Measurements from ENCODE around the gene ZNF526. TPM values are rescaled to one million over a fixed set of nuclear protein-coding genes. Genes with fewer than 3 reads are reported as not detected.
A peak's percentile ranks its signal among the peaks of the same experiment; 100 is the strongest.

The ZNF526 gene
- total RNA-seq, 1 donor from 2014 or later: 11.1 TPM

DNA sequence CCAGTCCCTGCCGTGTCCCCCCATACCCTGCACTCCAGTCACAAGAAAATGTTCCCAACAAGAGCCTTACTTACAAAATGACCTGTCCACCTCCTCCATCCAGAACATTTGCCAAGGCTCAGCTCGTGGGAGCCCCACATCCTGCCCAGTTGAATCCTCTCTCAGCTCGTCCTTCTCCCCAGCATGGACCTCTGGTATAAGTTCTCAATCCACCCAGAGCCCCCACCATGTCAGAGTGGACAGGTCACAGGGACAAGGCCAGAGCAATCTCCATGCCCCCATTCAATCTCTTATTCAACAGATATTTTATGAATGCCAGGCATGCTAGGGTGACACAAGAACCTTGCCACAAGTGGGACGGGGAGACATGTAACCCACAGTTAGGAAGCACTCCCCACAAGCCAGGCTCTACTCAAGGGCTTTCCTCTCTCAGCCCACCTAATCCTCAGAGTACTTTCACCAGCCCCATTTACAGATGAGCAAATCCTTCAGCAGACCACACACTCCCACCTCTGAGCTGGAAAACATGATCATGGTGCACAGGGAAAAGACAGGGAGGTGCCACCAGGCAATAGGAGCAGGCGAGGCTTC is 17.7 kb upstream of the ZNF526 start:
- H3K27me3 ChIP-seq (ENCODE audit: control insufficient read depth, insufficient read depth, low read length): no peaks in the 10 kb centered on the region
- FAIRE-seq (no peak), DNase-seq (ENCODE audit: low read depth) (no peak)
- H3K36me3 ChIP-seq (ENCODE audit: control insufficient read depth, insufficient read depth, low read length): peaks cover 27% of the 10 kb centered on the region
- no peak overlapping the region for H3K4me3 ChIP-seq (ENCODE audit: low read depth, low read length)
- no peak for TF ChIP-seq CTCF (IDR thresholded peaks at IDR 0.05; ENCODE audit: insufficient read depth, low read length, severe bottlenecking)

DNA sequence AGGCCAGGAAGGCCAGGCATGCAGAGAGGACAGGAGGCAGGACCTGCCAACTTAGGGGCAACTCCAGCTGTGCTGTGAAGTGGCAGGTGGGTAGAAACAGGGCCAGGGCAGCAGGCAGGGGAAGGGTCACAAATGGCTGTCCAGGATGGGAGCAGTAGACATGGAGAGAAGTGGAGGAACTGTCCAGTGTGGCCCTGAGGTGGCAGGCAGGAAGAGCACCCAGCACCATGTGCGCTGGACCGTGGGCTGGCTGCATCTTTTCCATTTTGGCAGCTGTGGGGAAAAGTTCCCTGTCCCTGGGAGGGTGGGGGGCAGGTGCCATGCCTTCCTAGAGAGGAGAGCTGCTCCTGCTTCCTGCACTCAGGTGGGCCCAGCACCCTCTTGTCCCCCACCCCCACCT is 16.4 kb upstream of the ZNF526 start:
- no peaks in the 10 kb centered on the region for H3K27me3 ChIP-seq (ENCODE audit: control insufficient read depth, insufficient read depth, low read length)
- DNase-seq (ENCODE audit: low read depth) (no peak), FAIRE-seq (no peak)
- no peak for TF ChIP-seq CTCF (IDR thresholded peaks at IDR 0.05; ENCODE audit: insufficient read depth, low read length, severe bottlenecking)
- H3K4me3 ChIP-seq (ENCODE audit: low read depth, low read length): no peak overlapping the region
- H3K36me3 ChIP-seq (ENCODE audit: control insufficient read depth, insufficient read depth, low read length): peaks cover 25% of the 10 kb centered on the region

GRCh38 chr19:42204664-42205063 is 15.4 kb upstream of the ZNF526 start:
- no peak for TF ChIP-seq CTCF (IDR thresholded peaks at IDR 0.05; ENCODE audit: insufficient read depth, low read length, severe bottlenecking)
- no peak for DNase-seq (ENCODE audit: low read depth)
- Histone ChIP-seq H3K4me3 (ENCODE audit: low read depth, low read length) (no peak overlapping the region), H3K27me3 (ENCODE audit: control insufficient read depth, insufficient read depth, low read length) (no peaks in the 10 kb centered on the region), H3K36me3 (ENCODE audit: control insufficient read depth, insufficient read depth, low read length) (peaks cover 24% of the 10 kb centered on the region)
- FAIRE-seq: no peak

DNA sequence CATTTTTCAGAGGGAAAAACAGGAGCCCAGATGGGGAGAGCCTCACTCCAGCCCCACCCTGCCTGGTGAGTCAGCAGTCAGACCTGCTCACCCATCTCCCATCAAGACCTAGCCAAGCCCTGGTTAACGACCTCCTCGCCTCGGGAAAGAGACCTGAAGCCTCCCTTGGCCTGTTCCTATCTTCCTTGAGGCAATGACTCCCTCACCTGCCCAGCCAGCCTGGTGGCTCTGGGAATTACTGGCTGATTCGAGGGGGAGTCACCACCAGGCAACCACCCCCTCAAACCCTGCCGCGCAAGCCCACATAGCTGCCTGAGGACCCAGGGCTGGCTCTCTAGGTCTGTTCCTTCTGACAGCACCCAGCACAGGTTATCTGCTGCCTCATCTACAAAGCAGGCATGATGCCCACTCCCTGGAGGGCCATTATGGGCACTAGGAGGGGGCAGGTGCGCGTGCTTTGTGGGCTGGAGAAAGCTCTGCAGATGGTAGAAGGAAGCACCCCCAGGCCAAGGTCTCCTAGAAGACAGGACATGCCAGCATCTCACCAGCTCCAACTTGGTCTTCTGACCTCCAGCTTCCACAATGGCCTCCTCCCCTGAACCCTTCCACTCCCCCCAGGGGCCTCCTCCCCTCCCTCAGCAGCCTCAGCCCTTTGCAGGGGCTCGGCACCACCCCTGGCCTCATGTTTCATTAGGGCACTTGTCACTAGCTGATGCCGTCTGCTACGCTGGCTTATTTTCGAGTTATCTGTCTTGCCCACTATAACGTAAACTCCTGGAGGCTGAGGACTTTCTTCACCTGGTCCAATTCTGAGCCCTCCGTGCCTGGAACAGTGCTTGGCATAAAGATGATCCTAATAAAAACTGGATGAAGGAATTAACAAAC is 13.0 kb upstream of the ZNF526 start:
- Histone ChIP-seq H3K4me3 (ENCODE audit: low read depth, low read length) (no peak overlapping the region), H3K36me3 (ENCODE audit: control insufficient read depth, insufficient read depth, low read length) (peaks cover 22% of the 10 kb centered on the region), H3K27me3 (ENCODE audit: control insufficient read depth, insufficient read depth, low read length) (no peaks in the 10 kb centered on the region)
- no peak for TF ChIP-seq CTCF (IDR thresholded peaks at IDR 0.05; ENCODE audit: insufficient read depth, low read length, severe bottlenecking)
- no peak for FAIRE-seq
- peak; percentile 76 for DNase-seq (ENCODE audit: low read depth)

DNA sequence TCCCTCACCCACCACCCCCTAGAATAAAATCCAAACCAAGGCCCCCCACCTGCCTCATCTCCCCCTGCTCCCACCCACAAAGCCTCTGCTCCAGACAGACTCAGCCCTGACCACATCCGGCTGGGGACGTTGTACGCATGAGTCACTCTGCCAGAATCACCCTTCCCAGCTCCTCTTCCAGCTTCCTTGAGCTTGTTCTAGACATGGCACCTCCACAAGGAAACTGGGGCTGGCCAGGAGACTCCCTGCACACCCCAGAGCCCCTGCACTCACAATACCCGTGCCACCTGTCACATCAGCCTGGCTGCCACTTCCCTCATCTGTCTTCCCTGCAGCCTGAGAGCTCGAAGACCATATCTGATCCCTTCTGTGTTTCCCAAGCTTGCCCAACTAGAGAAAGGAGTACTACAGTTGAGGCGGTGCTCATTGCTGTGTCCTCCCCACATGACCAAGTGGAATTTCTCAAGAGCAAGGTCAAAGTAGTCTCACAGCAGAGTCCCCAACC is 12.3 kb upstream of the ZNF526 start:
- FAIRE-seq: no peak
- H3K27me3 ChIP-seq (ENCODE audit: control insufficient read depth, insufficient read depth, low read length): no peaks in the 10 kb centered on the region
- no peak for TF ChIP-seq CTCF (IDR thresholded peaks at IDR 0.05; ENCODE audit: insufficient read depth, low read length, severe bottlenecking)
- H3K4me3 ChIP-seq (ENCODE audit: low read depth, low read length): no peak overlapping the region
- peak; percentile 83 for DNase-seq (ENCODE audit: low read depth)
- peaks cover 18% of the 10 kb centered on the region for H3K36me3 ChIP-seq (ENCODE audit: control insufficient read depth, insufficient read depth, low read length)
